ENCODE results near the gene PTPRN2.

PTPRN2 gene

DNA sequence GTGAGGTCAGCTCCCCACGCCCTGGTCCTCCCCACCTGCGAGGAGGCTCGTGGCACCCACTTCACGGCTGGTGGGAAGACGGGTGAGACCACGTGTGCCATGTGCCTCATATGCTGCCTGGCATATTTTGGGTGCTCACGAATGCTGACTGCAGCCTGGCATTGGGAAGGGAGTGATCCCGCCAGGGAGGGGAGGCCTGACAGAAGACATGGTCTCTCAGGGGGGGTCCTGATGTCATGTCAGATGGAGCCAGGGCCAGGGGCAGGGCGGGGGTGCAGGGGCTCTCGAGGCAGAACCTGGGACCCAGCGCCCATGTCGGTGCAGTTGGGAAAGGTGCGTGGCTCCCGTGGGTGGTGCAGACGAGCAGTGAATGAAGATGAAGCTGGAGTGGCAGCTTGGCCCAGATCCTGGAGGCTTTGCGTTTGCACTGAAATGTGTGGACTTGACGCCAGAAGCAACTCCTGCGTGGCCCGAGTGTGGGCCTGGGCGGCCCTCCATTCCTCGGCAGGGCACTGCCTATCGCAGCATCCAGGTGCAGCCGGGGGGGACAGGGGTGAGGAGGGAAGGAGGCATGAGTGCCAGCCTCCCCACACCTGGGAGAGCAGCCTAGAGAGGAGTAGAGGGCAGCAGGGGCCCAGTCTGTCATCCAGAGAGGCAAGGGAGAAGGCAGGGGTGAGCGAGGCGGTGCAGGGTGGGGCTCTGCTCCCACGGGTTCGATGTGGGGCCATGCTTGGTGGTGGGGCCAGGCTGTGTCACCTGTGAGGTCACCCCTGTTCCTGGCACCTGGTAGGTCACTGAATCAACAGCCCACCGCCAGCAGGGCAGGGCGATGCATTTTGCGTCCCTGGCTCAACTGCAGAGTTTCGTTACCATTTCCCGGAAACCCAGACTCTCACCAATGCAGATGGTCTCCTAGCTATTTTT, 865.2 kb downstream of the PTPRN2 start:
- no peak for DNase-seq (ENCODE audit: low read depth, low spot score)
- no peak overlapping the region for H3K4me3 ChIP-seq (ENCODE audit: low read depth, low read length)
- POLR2A ChIA-PET = no interaction called here
- CTCF ChIA-PET = no interaction called here
- TF ChIP-seq CTCF (IDR thresholded peaks at IDR 0.05; ENCODE audit: insufficient read depth, low read length, missing control alignments) = no peak

DNA sequence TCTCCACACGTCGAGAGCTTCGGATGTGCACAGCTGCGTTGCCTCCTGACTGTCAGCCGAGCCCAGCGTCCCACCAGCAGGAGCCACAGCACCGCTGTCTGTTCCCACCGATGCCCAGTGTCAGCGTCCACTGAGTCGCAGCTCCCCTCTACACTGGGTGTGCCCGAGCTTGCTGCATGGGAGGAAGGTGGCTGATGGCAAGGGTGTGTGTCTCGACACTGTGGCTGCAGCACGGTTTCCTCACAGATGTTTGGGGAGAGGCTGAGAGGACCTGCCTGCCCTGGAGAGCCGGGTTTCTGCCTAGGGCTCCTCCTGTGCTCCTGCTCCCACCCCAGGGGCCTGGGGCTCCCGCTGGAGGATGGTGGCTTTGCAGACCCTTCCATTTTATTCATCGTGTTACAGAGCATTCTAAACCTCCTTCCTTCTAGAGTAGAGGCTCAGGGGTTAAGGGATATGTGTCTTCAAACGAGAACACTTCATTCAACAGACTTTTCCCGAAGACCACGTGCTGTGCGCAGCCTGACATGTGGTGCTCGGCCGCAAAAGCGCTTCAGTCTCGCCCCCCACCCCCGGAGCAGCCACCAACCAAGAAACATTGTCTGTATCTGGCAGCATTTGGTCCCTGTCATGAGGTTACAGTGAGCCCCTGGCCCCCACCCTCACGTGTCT, 866.0 kb downstream of the PTPRN2 start:
- no peak overlapping the region for H3K4me3 ChIP-seq (ENCODE audit: low read depth, low read length)
- no peak for TF ChIP-seq CTCF (IDR thresholded peaks at IDR 0.05; ENCODE audit: insufficient read depth, low read length, missing control alignments)
- POLR2A ChIA-PET = no interaction called here
- DNase-seq (ENCODE audit: low read depth, low spot score) = no peak
- CTCF ChIA-PET = no interaction called here

GRCh38 chr7:157719705-157720655, 867.6 kb downstream of the PTPRN2 start:
- DNase-seq (ENCODE audit: low read depth, low spot score) = no peak
- no peak overlapping the region for H3K4me3 ChIP-seq (ENCODE audit: low read depth, low read length)
- ChIA-PET POLR2A (no interaction called here), CTCF (no interaction called here)
- no peak for TF ChIP-seq CTCF (IDR thresholded peaks at IDR 0.05; ENCODE audit: insufficient read depth, low read length, missing control alignments)

DNA sequence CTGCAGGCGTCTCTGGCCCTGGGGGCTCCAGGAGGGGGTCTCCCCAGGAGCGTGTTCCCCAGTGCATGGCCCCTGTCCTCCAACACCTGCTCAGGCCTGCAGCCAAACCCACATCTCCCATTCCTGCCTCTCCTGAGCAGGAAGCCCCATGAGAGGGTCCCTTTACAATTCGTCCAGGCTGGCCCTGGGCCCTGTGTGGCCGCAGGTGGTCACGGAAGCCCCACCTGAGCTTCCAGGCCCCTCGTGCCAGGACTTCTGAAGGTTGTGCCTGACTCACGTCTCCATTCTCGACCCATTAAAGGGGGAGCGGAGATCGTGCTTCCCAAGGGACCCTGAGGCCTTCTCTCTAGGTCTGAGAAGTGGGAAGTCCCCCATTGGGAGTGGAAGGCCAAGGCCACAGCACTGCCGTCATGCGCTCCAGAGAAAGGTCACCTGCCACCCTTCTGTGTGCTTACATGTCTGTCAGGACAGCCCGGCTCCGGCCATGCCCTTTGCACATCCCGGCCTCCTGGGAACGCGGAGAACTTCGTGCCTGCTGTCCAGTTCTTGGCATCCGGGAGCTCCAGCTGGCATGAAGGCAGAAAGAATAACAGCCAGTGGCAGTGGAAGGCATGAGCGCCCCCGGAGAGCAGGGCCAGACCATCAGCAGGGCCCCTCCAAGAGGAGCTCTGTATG, 868.5 kb downstream of the PTPRN2 start:
- ChIA-PET CTCF (no interaction called here), POLR2A (no interaction called here)
- no peak for DNase-seq (ENCODE audit: low read depth, low spot score)
- H3K4me3 ChIP-seq (ENCODE audit: low read depth, low read length) = no peak overlapping the region
- no peak for TF ChIP-seq CTCF (IDR thresholded peaks at IDR 0.05; ENCODE audit: insufficient read depth, low read length, missing control alignments)

GRCh38 chr7:157718303-157719007, 869.2 kb downstream of the PTPRN2 start:
- TF ChIP-seq CTCF (IDR thresholded peaks at IDR 0.05; ENCODE audit: insufficient read depth, low read length, missing control alignments) = no peak
- ChIA-PET POLR2A (no interaction called here), CTCF (no interaction called here)
- no peak overlapping the region for H3K4me3 ChIP-seq (ENCODE audit: low read depth, low read length)
- DNase-seq (ENCODE audit: low read depth, low spot score) = no peak

All from AG04449 (cell line).